ENCODE results near the gene PERM1. TPM values are rescaled to one million over a fixed set of nuclear protein-coding genes. Genes with fewer than 3 reads are reported as not detected.
A peak's percentile ranks its signal among the peaks of the same experiment; 100 is the strongest.

Gene PERM1
- total RNA-seq, 1 experiment from 2014 or later = 0.47 TPM

DNA sequence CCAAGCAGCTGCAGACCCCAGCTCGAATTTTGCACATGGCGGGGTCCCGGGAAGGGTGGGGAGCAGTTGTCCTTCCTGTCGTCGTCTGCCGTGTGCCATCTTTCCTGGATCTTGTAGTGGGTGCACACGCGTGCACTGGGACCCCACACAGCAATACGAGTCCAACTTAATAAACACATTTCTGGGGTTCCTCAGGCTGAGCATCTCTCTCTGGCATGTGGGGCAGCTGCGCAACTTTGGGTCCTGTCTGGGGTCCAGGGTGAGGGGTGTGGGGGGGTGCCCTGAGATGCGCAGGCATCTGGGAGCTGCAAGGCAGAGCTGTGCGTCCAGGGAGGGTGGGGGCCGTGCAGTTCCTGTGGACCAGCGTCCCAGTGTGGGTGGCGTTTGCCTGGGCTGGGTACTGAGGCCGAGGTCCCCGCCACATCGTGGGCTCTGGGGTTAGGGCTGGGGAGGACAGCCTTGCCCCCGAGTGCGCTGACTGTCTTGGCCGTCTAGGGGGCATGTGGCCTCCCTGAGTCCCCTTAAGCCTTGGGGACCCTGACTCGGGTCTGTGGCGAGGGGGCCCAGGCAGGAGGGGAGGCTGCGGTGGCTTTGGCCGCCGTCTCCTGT is 16.3 kb downstream of the PERM1 start:
- H3K4me2 ChIP-seq (ENCODE audit: low read length) = peak overlapping the region; percentile 98
- DNase-seq (no peak), ATAC-seq (peak; percentile 1)
- H3K9ac ChIP-seq (ENCODE audit: low read length) = peak overlapping the region; percentile 99
- H3K27ac ChIP-seq (ENCODE audit: low read length) = peak overlapping the region; percentile 99
- no peaks in the 10 kb centered on the region for H3K27me3 ChIP-seq (ENCODE audit: low read length)
- H3F3A ChIP-seq (ENCODE audit: low read length, unreplicated experiment) = no peaks in the 10 kb centered on the region
- no peak overlapping the region for H2AFZ ChIP-seq (ENCODE audit: low read length)
- H3K9me3 ChIP-seq (ENCODE audit: low read length) = no peaks in the 10 kb centered on the region
- no TSS peak for BruUV-seq (replicated peaks)
- H3K9me2 ChIP-seq (replicated peaks; ENCODE audit: low read length) = no peaks in the 10 kb centered on the region
- H3K4me3 ChIP-seq (ENCODE audit: low read length) = peak overlapping the region; percentile 79
- CTCF ChIA-PET = no interaction called here
- peaks cover 15% of the 10 kb centered on the region for H3K79me2 ChIP-seq (ENCODE audit: low read length)
- H3K4me1 ChIP-seq (ENCODE audit: insufficient read depth, low read length) = peaks cover 29% of the 10 kb centered on the region
- no peaks in the 10 kb centered on the region for H3K36me3 ChIP-seq (ENCODE audit: low read depth, low read length)
- H4K20me1 ChIP-seq (ENCODE audit: low read length) = no peaks in the 10 kb centered on the region
- intact Hi-C loops (cut with micrococcal nuclease) = no loop called here
- TF ChIP-seq, protein P1, sequence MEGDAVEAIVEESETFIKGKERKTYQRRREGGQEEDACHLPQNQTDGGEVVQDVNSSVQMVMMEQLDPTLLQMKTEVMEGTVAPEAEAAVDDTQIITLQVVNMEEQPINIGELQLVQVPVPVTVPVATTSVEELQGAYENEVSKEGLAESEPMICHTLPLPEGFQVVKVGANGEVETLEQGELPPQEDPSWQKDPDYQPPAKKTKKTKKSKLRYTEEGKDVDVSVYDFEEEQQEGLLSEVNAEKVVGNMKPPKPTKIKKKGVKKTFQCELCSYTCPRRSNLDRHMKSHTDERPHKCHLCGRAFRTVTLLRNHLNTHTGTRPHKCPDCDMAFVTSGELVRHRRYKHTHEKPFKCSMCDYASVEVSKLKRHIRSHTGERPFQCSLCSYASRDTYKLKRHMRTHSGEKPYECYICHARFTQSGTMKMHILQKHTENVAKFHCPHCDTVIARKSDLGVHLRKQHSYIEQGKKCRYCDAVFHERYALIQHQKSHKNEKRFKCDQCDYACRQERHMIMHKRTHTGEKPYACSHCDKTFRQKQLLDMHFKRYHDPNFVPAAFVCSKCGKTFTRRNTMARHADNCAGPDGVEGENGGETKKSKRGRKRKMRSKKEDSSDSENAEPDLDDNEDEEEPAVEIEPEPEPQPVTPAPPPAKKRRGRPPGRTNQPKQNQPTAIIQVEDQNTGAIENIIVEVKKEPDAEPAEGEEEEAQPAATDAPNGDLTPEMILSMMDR (conservative IDR thresholded peaks at IDR 0.05; ENCODE audit: low read depth, low read length) = no peak
- TF ChIP-seq EZH2 (IDR thresholded peaks at IDR 0.05; ENCODE audit: low read length, unreplicated experiment) (no peak), EZH2phosphoT487 (IDR thresholded peaks at IDR 0.05; ENCODE audit: borderline replicate concordance, low read length) (no peak)
- POLR2A ChIA-PET (ENCODE audit: unreplicated experiment) = no interaction called here

DNA sequence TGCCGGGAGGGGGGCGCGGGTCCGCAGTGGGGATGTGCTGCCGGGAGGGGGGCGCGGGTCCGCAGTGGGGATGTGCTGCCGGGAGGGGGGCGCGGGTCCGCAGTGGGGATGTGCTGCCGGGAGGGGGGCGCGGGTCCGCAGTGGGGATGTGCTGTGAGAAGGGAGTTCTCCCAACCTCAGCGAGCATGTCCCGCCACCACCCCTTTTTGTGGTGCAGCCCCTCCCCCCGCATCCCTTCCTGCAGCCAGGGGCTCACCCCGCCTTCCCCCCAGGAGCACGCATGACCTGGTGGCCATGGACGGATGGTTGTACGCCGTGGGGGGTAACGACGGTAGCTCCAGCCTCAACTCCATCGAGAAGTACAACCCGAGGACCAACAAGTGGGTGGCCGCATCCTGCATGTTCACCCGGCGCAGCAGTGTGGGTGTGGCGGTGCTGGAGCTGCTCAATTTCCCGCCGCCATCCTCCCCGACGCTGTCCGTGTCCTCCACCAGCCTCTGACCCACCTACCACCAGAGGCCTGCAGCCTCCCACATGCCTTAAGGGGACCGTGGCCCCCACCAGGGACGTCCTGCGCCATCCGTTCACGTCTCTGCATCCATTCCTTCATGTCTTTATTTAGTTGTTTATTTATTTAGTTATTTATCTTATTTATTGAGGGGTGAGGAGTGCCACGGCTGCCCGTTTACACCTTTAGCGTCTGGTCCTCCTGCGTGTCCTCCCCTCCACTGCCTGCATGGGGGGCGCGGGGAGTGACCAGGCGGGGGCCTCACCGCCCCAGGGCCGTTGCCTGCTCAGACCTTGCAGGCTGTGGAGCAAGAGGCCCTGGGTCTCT is 17.0 kb downstream of the PERM1 start:
- ChIA-PET POLR2A (ENCODE audit: unreplicated experiment) (no interaction called here), CTCF (no interaction called here)
- no peaks in the 10 kb centered on the region for H3K9me3 ChIP-seq (ENCODE audit: low read length)
- H3K9ac ChIP-seq (ENCODE audit: low read length) = no peak overlapping the region
- TF ChIP-seq EZH2 (IDR thresholded peaks at IDR 0.05; ENCODE audit: low read length, unreplicated experiment) = no peak
- no peak for TF ChIP-seq EZH2phosphoT487 (IDR thresholded peaks at IDR 0.05; ENCODE audit: borderline replicate concordance, low read length)
- peaks cover 29% of the 10 kb centered on the region for H3K4me1 ChIP-seq (ENCODE audit: insufficient read depth, low read length)
- H3K27me3 ChIP-seq (ENCODE audit: low read length) = no peaks in the 10 kb centered on the region
- BruUV-seq (replicated peaks) = no TSS peak
- no peak overlapping the region for H2AFZ ChIP-seq (ENCODE audit: low read length)
- ATAC-seq (no peak), DNase-seq (no peak)
- peaks cover 15% of the 10 kb centered on the region for H3K79me2 ChIP-seq (ENCODE audit: low read length)
- H3K36me3 ChIP-seq (ENCODE audit: low read depth, low read length) = no peaks in the 10 kb centered on the region
- H3K9me2 ChIP-seq (replicated peaks; ENCODE audit: low read length) = no peaks in the 10 kb centered on the region
- no peaks in the 10 kb centered on the region for H3F3A ChIP-seq (ENCODE audit: low read length, unreplicated experiment)
- H3K4me2 ChIP-seq (ENCODE audit: low read length) = no peak overlapping the region
- no peak overlapping the region for H3K4me3 ChIP-seq (ENCODE audit: low read length)
- intact Hi-C loops (cut with micrococcal nuclease) = no loop called here
- H4K20me1 ChIP-seq (ENCODE audit: low read length) = no peaks in the 10 kb centered on the region
- H3K27ac ChIP-seq (ENCODE audit: low read length) = 0 out of 2 replicates have a peak overlapping the region, but pooled peaks have one; percentile 99

DNA sequence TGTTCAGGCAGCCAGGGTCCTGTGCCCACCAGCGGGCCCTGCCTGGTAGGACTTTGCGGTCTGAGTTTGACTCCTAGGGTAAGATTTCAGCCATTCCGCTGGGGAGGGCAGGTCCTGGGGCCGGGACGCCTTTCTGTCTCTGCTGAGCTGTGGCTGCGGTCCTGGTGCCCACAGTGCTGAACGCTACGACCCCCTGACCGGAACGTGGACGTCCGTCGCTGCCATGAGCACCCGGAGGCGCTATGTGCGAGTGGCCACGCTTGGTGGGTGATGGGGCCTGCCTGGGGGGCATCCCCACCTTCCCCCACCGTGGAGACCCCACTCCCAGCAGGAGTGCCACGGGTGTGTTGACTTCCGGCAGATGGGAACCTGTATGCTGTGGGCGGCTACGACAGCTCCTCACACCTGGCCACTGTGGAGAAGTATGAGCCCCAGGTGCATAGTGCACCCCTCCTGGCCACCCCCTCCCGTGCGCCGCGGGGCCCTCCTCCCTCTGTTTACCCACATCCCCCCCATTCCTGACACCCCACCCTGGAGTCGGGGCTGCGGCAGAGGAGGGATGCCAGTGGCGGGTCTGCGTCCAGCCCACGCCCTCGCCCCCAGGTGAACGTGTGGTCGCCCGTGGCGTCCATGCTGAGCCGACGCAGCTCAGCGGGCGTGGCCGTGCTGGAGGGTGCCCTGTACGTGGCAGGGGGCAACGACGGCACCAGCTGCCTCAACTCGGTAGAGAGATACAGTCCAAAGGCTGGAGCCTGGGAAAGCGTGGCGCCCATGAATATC is 18.0 kb downstream of the PERM1 start:
- H3K36me3 ChIP-seq (ENCODE audit: low read depth, low read length) = no peaks in the 10 kb centered on the region
- no peaks in the 10 kb centered on the region for H3K9me3 ChIP-seq (ENCODE audit: low read length)
- H3K9me2 ChIP-seq (replicated peaks; ENCODE audit: low read length) = no peaks in the 10 kb centered on the region
- H3K27ac ChIP-seq (ENCODE audit: low read length) = no peak overlapping the region
- TF ChIP-seq EZH2phosphoT487 (IDR thresholded peaks at IDR 0.05; ENCODE audit: borderline replicate concordance, low read length) = no peak
- TF ChIP-seq, protein P1 (conservative IDR thresholded peaks at IDR 0.05; ENCODE audit: low read depth, low read length) = no peak
- no peak for TF ChIP-seq EZH2 (IDR thresholded peaks at IDR 0.05; ENCODE audit: low read length, unreplicated experiment)
- ChIA-PET POLR2A (ENCODE audit: unreplicated experiment) (no interaction called here), CTCF (no interaction called here)
- no TSS peak for BruUV-seq (replicated peaks)
- no peaks in the 10 kb centered on the region for H4K20me1 ChIP-seq (ENCODE audit: low read length)
- H2AFZ ChIP-seq (ENCODE audit: low read length) = no peak overlapping the region
- H3K79me2 ChIP-seq (ENCODE audit: low read length) = peaks cover 16% of the 10 kb centered on the region
- H3K4me2 ChIP-seq (ENCODE audit: low read length) = no peak overlapping the region
- H3K9ac ChIP-seq (ENCODE audit: low read length) = no peak overlapping the region
- ATAC-seq (no peak), DNase-seq (no peak)
- H3K4me1 ChIP-seq (ENCODE audit: insufficient read depth, low read length) = peaks cover 29% of the 10 kb centered on the region
- intact Hi-C loops (cut with micrococcal nuclease) = no loop called here
- H3K4me3 ChIP-seq (ENCODE audit: low read length) = no peak overlapping the region
- no peaks in the 10 kb centered on the region for H3F3A ChIP-seq (ENCODE audit: low read length, unreplicated experiment)
- H3K27me3 ChIP-seq (ENCODE audit: low read length) = no peaks in the 10 kb centered on the region
